SK-N-SH (cell line): ENCODE measurements around the gene RPL21.

Experiments
- GATA2 ChIP-seq: sonication (generic); formaldehyde crosslinking; IDR thresholded peaks from 2 replicates; pipeline ENCODE4 v1.5.0; 2020; ENCODE audit warnings: mild to moderate bottlenecking, missing genetic modification reagents
- POLR2AphosphoS5 ChIP-seq: IDR thresholded peaks from 2 replicates; pipeline ENCODE4 v1.6.1; 2012; ENCODE audit warnings: low read depth, low read length

DNA sequence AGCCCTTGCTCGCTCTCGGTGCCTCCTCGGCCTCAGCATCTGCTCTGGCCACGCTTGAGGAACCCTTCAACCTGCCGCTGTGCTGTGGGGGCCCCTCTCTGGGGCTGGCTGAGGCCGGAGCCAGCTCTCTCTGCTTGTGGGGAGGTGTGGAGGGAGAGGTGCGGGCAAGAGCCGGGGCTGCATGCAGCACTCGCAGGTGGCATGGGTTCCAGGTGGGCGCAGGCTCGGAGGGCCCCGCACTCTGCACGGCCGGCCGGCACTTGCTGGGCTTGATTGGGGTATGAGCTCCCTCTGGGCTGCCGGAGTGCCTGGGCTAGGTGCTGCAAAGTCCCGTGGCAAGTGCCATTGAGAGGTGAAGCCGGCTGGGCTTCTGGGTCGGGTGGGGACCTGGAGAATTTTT, 31.7 kb upstream of the RPL21 start:
- TF ChIP-seq GATA2 (CRISPR knock-in tag), result no peak
- TF ChIP-seq POLR2AphosphoS5, result no peak
